GM21423 (cell line): ENCODE results near the gene HORMAD2.
"Not testable (repeated sequence)": the region's sequence is repeated elsewhere in the genome, so short reads cannot be mapped to it uniquely, and the experiment has no call there.

ENCODE experiments used
- ATAC-seq: cut with Tn5 transposase; IDR thresholded peaks from one replicate; pipeline ENCODE4 v1.9.1; 2021; ENCODE audit warnings: mild to moderate bottlenecking, moderate library complexity; ENCODE audit not compliant: unreplicated experiment

The HORMAD2 gene

DNA sequence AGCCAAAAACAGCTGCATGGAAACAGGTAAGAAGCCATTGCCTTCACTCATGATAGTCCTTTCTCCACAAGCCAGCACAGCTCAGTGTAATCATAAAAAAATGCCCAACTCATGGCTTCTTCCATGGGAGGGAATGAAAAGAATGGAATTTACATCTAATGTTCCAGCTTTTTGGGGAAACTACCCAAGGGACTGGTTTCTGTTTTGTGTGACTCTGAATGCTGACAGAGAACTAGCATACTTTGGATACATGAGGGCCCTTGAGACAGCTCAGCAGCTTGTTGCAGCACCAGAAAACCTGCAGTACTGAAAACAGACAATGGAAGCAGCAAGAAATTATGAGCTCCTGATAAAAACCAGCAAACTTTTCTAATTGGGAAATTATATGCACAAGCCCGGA is 24.2 kb upstream of the HORMAD2 start:
- no peak for ATAC-seq

DNA sequence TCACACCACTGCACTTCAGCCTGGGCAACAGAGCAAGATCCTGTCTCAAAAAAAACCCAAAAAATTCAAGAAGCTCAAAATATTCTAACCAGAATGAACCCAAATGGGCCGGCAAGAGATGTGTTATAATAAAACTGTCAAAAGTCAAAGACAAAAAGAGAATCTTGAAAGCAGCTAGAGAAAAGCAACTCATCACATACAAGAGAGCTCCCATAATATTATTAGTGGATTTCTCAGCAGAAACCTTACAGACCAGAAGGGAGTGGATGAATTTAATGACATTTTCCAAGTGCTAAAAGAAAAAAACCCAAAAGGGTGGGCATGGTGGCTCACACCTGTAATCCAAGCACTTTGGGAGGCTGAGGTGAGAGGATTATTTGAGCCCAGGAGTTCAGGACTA is 22.9 kb upstream of the HORMAD2 start:
- ATAC-seq: no peak

DNA sequence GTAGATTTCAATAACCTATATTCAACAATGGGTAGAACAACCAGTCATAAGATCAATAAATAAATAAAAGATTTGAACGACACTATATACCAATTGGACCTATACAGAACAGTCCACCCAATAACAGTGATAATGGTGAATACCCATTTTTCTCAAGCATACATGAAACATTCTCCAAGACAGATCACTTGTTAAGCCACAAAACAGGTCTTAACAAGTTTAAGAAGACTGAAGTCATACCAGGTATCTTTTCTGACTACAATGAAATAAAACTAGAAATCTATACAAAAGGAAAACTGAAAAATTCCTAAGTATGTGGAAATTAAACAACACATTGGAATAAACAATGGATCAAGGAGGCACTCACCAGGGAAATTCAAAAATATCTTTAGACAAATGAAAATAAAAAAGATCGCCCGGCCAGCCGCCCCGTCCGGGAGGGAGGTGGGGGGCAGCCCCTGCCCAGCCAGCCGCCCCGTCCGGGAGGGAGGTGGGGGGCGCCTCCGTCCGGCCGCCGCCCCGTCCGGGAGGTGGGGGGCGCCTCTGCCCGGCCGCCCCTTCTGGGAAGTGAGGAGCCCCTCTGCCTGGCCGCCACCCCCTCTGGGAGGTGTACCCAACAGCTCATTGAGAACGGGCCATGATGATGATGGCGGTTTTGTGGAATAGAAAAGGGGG is 20.8 kb upstream of the HORMAD2 start:
- not testable (repeated sequence) for ATAC-seq

DNA sequence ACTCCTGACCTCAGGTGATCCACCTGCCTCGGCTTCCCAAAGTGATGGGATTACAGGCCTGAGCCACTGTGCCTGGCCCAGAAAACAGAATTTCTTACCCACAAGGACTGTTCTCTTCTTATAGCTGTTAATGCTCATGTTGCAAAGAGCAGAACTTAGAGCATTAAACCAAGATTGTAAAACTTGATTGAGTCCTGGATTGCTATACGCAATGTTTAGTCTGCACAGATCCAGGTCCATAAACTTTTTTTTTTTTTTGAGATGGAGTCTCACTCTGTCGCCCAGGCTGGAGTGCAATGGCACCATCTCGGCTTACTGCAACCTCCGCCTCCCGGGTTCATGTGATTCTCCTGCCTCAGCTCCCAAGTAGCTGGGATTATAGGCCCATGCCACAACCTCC is 19.2 kb upstream of the HORMAD2 start:
- not testable (repeated sequence) for ATAC-seq

DNA sequence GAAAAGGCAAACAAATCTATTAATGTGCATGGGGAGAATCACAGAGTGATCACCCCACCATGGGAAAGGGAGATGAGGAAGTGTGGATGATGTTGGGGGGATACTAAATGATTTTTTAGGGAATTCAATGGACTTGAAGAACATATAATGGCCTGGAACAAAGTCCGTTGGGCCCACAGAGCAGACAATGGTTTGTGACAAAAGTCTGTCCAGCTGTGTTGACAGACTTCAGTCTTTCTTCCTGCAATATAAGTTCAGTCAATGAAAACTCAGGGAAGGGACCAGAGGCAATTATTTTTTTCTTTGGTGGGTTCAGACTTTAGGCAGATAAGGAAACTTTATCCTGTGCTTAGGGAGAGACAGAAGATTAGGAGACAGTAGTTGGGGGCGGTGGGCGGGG is 18.0 kb upstream of the HORMAD2 start:
- ATAC-seq: no peak

DNA sequence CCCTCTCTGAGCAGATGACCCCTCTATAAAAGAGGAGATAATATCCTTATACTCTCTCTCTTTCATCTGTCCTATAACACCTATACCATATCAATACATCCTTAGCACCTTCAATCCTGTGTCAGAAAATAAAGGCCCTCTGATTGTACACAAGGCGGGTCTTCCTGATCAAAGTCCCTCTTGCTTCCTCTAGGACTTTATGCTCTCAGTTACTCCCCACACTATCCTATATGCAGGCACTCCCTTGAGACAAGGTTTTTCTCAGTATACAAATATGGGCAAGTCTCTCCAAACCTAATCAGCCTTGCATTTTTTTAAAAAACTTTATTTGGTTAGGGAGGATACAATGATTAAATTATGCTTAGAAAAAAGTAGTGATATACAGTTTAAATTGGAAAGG is 17.3 kb upstream of the HORMAD2 start:
- ATAC-seq: no peak

DNA sequence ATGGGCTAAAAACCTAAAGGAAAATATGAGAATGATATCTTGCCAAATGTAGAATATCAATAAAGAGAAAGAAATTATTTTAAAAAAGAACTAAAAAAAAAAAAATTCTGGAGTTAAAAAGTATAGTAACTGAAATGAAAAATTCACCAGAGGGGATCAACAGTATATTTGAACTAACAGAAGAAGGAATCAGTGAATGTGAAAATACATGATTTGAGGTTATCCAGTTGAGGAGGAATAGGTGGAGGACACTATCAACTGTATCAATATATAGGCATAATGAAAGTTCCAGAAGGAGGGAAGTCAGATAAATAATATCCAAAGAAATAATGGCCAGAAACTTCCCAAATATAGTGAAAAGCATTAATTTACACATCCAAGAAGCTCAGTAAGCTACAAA is 16.1 kb upstream of the HORMAD2 start:
- no peak for ATAC-seq

DNA sequence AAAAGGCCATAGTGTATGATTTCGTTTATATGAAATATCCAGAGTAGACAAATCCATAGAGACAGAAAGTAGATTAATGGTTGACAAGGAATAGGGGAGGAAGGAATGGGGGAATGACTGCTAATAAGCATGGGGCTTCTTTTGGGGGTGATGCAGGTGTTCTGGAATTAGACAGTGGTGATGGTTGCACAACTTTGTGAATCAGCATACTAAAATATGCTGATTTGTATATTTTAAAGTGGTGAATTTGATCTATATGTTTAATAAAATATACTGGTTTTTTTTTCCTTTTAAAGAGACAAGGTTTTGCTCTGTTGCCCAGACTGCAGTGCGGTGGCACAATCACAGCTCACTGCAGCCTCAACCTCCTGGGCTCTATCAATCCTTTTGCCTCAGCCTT is 6.5 kb upstream of the HORMAD2 start:
- ATAC-seq: no peak

DNA sequence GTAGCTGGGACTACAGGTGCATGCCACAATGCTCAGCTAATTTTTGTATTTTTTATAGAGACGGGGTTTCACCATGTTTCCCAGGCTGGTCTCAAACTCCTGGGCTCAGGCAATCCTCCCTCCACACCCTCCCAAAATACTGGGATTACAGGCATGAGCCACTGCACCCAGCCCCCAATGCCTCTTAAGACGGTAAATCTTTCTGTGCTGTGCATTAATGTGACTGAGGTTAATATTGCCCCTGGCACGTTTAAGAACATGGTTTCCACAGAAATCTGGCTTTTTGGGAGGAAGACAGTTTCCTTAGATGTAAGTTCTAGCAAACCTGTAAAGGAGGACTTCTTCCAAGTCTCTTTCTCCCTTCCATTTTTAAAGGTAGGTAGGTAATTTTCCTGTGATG is 6.1 kb upstream of the HORMAD2 start:
- no peak for ATAC-seq

DNA sequence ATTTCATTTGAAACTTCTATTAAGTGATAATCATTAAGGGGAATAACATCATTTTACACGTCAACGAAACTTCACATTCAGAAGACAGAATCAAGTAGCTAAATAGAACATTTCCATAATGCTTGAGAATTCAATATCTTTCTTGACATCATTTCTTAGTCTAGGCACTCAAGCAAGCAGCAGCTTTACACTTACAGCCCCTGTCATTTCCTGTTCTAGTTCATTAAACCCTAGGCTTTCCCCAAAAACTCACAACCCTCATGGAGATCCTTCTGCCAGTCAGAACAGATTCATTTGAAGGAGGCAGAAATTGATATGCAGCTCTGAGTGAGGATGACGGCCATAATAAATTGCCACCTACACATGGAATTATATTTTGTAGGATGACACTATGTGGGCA is 5.3 kb upstream of the HORMAD2 start:
- ATAC-seq: no peak

DNA sequence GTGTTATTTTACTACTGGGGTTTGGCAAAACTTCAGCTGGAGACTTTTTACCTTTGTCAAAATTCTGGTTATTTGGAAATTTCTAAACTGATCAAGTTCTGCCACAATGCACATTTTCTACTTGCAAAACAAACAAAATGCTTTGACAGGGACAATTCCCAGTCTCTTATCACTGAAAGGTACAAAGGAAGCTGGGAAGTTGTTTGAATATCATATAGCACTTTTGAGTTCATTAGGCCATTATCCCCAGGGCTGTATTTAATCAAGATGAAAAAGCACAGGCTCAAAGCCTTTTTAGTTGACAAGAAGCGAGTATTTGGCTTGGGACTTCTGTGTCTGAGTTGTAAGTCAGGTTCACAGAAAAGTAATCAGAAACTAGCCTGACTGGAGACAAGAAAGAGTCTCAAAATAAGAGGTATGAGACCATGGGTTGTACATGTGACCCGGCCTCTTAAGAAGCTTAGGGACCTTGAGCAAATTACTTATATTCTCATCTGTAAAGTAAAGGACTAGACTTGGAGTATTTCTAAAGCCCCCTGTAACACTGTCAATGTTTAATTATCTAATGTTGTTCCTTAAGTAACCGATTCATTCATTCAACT is 2.9 kb upstream of the HORMAD2 start:
- ATAC-seq: no peak

DNA sequence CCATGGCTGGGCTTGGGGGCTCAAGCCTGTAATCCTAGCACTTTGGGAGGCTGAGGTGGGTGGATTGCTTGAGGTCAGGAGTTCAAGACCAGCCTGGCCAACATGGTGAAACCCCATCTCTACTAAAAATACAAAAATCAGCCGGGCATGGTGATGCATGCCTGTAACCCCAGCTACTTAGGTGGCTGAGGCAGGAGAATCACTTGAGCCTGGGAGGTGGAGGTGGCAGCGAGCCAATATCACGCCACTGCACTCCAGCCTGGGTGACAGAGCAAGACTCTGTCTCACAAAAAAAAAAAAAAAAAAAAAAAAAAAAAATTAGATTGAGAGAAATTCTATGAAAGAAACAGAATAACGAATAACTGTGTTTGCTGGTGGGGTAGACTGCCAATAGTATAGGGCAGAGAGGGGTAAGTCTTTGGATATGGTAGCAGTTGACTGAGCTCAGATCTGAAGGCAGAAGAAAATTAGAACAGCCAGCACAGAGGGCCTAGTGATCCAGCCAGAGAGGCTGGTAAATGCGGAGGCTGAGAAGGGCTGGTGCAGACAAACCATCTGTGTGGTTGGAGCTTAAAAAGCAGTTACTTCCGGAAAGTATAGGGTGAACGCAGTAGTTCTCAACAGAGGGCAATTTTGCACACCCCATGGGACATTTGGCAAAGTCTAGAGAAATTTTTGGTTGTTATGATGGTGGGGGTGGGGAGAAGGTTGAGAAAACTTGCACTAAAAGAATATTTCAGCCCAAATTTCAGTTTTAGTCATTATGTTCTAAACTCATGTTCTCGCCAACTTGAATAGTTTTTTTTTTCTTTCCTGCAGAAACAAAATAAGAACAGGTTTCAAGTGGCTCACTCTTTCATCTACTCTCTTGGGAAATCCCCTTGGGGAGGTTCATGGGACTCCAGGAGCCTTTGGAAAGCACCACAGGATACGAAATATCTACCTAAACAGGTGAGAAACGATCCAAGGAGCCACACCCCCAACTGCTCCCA is 1.6 kb upstream of the HORMAD2 start:
- ATAC-seq: no peak

DNA sequence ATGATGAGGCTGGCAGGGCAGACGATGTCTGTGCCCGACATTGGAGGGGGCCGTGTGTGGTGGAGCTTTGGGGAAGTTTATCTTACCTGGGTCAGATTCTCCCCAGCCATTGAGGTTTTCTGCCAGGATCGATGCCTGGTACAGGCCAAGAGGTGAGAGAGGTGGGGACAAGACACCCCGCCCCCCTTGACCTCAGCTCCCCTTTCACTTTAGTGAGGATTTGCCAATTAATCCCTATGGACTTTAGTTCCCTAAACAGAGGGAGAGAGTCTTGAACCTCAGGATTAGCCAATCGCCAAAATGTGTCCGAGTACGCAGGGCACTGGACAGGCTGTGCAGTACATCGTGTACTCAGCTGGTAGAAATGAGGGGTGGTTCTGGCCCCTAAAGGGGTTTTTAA is 541 bp downstream of the HORMAD2 start:
- no peak for ATAC-seq

DNA sequence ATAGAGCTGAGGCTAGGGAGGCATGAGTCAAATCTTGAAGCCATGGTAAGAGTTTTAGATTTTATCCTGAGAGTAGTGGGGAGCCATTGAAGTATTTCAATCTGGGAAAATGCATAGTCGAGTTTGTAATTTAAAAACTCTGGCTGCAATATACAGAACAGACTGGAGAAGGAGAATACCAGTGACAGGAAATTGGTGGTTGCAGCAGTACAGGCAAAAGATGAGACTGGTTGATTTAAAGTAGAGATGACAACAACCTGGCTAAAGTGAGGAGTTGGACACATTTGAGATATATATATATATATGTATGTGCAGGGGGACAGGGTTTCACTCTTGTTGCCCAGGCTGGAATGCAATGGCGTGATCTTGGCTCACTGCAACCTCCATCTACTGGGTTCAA is 6.2 kb downstream of the HORMAD2 start:
- ATAC-seq: no peak

DNA sequence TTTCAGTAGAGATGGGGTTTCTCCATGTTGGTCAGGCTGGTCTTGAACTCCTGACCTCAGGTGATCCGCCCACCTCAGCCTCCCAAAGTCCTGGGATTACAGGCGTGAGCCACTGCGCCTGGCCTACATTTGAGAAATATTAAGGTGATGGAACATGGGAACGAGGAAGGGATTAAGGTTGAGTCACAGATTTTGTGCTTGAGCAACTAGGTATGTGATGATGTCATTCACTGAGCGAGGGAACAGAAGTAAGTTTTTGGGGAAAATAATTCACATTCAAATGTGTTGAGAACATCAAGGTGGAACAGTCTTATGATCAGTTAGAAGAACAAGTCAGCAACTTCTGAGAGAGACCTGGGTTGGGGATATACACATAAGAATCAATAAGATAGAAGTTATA is 6.8 kb downstream of the HORMAD2 start:
- not testable (repeated sequence) for ATAC-seq

DNA sequence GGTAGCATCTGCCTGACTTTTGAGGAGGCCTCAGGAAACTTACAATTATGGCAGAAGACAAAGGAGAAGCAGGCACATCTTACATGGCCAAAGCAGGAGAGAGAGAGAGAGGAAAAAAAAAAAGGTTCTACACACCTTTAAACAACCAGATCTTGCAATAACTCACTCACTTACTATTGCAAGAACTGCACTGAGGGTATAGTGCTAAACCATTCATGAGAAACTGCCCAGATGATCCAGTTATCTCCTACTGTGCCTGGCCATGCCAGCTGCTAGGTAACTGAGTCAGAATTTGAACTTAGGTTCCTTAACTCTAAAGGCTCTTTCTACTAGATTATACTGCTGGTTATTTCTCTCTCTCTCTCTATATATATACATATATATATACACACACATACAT is 7.3 kb downstream of the HORMAD2 start:
- ATAC-seq: no peak

DNA sequence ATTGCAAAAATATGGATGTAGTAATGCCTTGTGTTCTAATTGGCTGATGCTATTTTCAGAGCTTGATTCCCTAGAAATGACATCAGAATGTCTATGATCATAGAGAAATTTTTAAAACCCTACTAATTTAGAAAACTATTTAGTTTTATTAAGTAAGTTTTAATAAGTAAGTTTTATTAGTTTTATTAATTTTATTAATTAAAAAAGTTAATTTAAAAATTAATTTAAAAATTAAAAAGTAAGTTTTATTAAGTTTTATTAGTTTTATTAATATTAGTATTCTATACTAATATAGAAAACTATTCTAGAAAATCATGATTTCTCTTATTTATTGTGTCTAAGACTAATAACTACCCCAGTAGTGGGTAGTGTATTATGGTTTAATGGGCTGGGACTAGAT is 8.2 kb downstream of the HORMAD2 start:
- ATAC-seq: no peak

DNA sequence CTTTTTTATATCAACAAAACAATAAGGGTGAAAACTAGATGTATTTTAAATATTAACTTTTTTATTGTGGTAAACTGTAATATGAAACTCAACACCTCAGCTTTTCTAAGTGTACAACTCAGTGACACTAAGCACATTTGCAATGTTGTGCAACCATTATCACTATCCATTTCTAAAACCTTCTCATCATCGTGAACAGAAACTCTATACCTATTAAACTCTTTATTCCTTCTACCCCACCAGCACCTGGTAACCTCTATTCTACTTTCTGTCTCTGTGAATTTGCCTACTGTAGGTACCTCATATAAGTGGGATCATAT is 9.4 kb downstream of the HORMAD2 start:
- ATAC-seq: no peak

DNA sequence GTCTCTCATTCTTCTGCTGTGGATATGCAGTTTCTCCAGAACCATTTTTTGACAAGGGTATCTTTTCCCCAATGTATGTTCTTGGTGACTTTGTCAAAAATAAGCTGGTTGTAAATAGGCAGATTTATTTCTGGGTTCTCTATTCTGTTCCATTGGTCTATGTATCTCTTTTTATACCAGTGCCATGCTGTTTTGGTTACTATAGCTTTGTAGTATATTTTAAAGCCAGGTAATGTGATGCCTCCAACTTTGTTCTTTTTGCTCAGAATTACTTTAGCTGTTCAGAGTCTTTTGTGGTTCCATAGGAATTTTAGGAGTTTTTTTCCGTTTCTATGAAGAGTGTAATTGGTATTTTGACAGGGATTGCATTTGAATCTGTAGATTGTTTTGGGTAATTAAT is 12.4 kb downstream of the HORMAD2 start:
- no peak for ATAC-seq

DNA sequence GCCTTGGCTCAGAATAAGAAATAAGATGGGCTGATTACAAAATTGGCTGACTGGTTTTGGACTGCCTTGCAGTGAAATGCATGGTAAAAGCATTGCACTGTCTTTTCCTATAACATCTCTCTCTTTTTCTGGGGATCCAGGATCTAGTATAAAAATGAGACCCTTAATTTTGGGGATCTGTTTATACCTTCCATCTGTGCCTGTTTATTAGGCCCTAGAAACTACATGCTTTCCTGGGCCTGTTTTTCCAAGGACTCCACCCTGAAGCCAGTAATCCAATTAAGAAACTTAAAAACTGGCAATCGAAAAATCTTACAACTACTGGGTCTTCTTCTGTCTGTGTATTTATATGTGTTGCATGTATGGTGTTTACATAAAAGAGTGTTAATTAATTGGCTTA is 14.5 kb downstream of the HORMAD2 start:
- no peak for ATAC-seq

DNA sequence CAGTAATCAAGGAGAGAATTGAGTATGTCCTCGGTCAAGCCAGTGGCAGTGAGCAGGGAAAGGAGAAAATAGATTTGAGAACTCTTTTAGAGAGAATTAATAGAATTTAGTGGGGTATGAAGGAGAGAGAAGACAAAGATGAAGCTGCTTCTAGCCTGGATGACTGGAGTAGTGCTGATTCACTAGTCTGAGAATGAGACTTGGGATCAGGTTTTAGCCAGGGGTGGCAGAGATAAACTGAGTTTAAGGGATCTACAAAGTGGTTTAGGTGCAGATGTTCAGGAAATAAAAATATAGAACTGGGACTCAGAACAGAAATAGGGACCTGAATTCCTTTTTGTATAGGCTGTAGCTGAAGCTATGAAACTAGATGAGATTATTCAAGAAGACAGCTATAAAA is 17.6 kb downstream of the HORMAD2 start:
- no peak for ATAC-seq

DNA sequence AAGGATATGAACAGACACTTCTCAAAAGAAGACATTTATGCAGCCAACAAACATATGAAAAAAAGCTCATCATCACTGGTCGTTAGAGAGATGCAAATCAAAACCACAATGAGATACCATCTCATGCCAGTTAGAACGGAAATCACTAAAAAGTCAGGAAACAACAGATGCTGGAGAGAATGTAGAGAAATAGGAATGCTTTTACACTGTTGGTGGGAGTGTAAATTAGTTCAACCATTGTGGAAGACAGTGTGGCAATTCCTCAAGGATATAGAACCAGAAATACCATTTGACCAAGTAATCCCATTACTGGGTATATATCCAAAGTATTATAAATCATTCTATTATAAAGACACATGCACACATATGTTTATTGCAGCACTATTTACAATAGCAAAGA is 20.5 kb downstream of the HORMAD2 start:
- ATAC-seq: not testable (repeated sequence)
